HEK293 (cell line): Measurements from ENCODE around the gene PAK6.

Source experiments
- BCL11A ChIP-seq: fragments of 450-650 bp; formaldehyde crosslinking; IDR thresholded peaks from 2 replicates; pipeline ENCODE4 v1.5.1; 2016; ENCODE audit warnings: low read depth, missing biosample characterization, missing genetic modification characterization
- FEZF1 ChIP-seq: fragments of 450-650 bp; formaldehyde crosslinking; IDR thresholded peaks from 2 replicates; pipeline ENCODE4 v1.5.1; 2016; ENCODE audit warnings: missing biosample characterization, missing genetic modification characterization
- GLIS1 ChIP-seq: fragments of 450-650 bp; formaldehyde crosslinking; IDR thresholded peaks from 2 replicates; pipeline ENCODE4 v1.5.1; 2016; ENCODE audit warnings: missing biosample characterization, missing genetic modification characterization
- MEIS1 ChIP-seq: sonication (generic); formaldehyde crosslinking; IDR thresholded peaks from 2 replicates; pipeline ENCODE4 v1.8.1; 2022; ENCODE audit warnings: missing genetic modification reagents, mild to moderate bottlenecking, borderline replicate concordance
- SALL2 ChIP-seq: fragments of 450-650 bp; formaldehyde crosslinking; IDR thresholded peaks from 2 replicates; pipeline ENCODE4 v1.5.0; 2017; ENCODE audit warnings: missing biosample characterization, mild to moderate bottlenecking, missing genetic modification characterization, borderline replicate concordance
- SETDB1 ChIP-seq: IDR thresholded peaks from one replicate; pipeline ENCODE4 v1.6.1; 2017; ENCODE audit warnings: mild to moderate bottlenecking, low read length, moderate library complexity, mixed read lengths; ENCODE audit not compliant: insufficient read length
- ZBTB20 ChIP-seq: fragments of 450-650 bp; formaldehyde crosslinking; IDR thresholded peaks from 2 replicates; pipeline ENCODE4 v1.5.1; 2016; ENCODE audit warnings: missing biosample characterization, missing genetic modification characterization
- ZFP3 ChIP-seq: fragments of 450-650 bp; formaldehyde crosslinking; IDR thresholded peaks from 2 replicates; pipeline ENCODE4 v1.5.1; 2016; ENCODE audit warnings: low read depth, missing biosample characterization, missing genetic modification characterization
- ZNF132 ChIP-seq: fragments of 450-650 bp; formaldehyde crosslinking; IDR thresholded peaks from 2 replicates; pipeline ENCODE4 v1.5.1; 2017; ENCODE audit warnings: missing biosample characterization, missing genetic modification characterization, borderline replicate concordance
- ZNF169 ChIP-seq: fragments of 450-650 bp; formaldehyde crosslinking; IDR thresholded peaks from 2 replicates; pipeline ENCODE4 v1.5.1; 2016; ENCODE audit warnings: missing biosample characterization, missing genetic modification characterization
- ZNF174 ChIP-seq: fragments of 450-650 bp; formaldehyde crosslinking; IDR thresholded peaks from 2 replicates; pipeline ENCODE4 v1.5.0; 2017; ENCODE audit warnings: missing biosample characterization, mild to moderate bottlenecking, missing genetic modification characterization
- ZNF335 ChIP-seq: fragments of 450-650 bp; formaldehyde crosslinking; conservative IDR thresholded peaks from 2 replicates; pipeline ENCODE4 v1.5.1; 2016; ENCODE audit warnings: missing biosample characterization, missing genetic modification characterization
- ZNF571 ChIP-seq: fragments of 450-650 bp; formaldehyde crosslinking; IDR thresholded peaks from 2 replicates; pipeline ENCODE4 v1.5.0; 2017; ENCODE audit warnings: missing biosample characterization, missing genetic modification characterization
- ZNF654 ChIP-seq: fragments of 450-650 bp; formaldehyde crosslinking; IDR thresholded peaks from 2 replicates; pipeline ENCODE4 v1.5.1; 2016; ENCODE audit warnings: low read depth, missing biosample characterization, missing genetic modification characterization
- ZNF660 ChIP-seq: fragments of 450-650 bp; IDR thresholded peaks from 2 replicates; pipeline ENCODE4 v1.5.1; 2018; ENCODE audit warnings: missing biosample characterization, mild to moderate bottlenecking, missing genetic modification characterization
- ZNF701 ChIP-seq: fragments of 450-650 bp; formaldehyde crosslinking; IDR thresholded peaks from 2 replicates; pipeline ENCODE4 v1.5.1; 2016; ENCODE audit warnings: missing biosample characterization, missing genetic modification characterization
- ZNF707 ChIP-seq: fragments of 450-650 bp; formaldehyde crosslinking; IDR thresholded peaks from 2 replicates; pipeline ENCODE4 v1.5.1; 2016; ENCODE audit warnings: missing biosample characterization, missing genetic modification characterization
- ZNF777 ChIP-seq: fragments of 450-650 bp; formaldehyde crosslinking; IDR thresholded peaks from 2 replicates; pipeline ENCODE4 v1.5.1; 2017; ENCODE audit warnings: missing biosample characterization, missing genetic modification characterization, borderline replicate concordance
- TF ChIP-seq, protein P1 (sequence below): fragments of 450-650 bp; formaldehyde crosslinking; IDR thresholded peaks from 2 replicates; pipeline ENCODE4 v1.5.1; 2016; ENCODE audit warnings: missing biosample characterization, missing genetic modification characterization
- TF ChIP-seq, protein P2 (sequence below): fragments of 450-650 bp; formaldehyde crosslinking; IDR thresholded peaks from 2 replicates; pipeline ENCODE4 v1.5.1; 2016; ENCODE audit warnings: missing biosample characterization, missing genetic modification characterization
- TF ChIP-seq, protein P3 (sequence below): fragments of 450-650 bp; formaldehyde crosslinking; conservative IDR thresholded peaks from 2 replicates; pipeline ENCODE4 v1.5.1; 2016; ENCODE audit warnings: low read depth, missing biosample characterization, missing genetic modification characterization
- TF ChIP-seq, protein P4 (sequence below): fragments of 450-650 bp; formaldehyde crosslinking; IDR thresholded peaks from 2 replicates; pipeline ENCODE4 v1.5.1; 2016; ENCODE audit warnings: missing biosample characterization, missing genetic modification characterization

The PAK6 gene

DNA sequence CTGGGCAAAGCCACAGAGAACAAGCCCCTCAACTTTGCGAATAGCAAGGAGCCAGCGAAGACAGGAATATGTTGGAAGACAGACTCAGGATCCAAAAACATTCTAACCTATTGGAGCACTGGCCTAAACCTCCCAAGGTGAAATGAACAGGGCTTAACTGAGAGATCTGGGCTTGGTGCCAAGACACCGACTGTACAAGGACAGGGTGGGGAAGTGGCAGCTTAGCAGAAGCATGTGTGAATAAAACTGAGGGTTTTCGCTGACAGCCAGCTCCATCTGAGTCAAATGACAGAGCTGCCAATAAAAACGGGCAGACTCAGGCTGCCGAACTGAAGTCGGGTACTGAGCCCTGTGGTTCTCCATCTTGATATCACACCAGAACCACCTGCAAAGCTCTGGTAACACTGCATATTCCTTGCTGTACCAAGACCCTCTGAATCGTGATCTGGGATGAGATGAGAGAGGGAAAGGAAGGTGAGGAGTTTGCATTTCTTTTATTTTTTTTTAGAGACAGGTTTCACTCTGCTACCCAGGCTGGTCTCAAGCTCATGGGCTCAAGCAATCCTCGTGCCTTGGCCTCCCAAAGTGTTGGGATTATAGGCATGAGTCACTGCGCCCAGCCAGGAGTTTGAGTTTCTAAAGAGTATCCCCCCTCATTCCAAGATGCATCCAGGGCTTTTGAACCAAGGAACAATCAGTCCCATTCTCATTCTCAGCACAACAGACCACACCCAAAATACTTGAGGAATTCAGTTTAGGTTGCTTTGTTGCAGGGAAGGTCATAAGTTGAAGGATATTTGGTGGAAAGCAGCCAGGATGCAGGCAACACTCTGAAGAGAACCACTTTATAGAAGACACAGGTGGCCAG lies 74.9 kb downstream of the PAK6 start (continued):
- no peak for TF ChIP-seq ZNF169 (tag by site-specific recombination)
- TF ChIP-seq GLIS1: peak; percentile 38; the same call in 1 of the 2 replicates
- no peak for TF ChIP-seq ZNF654 (tag by site-specific recombination)
- no peak for TF ChIP-seq SETDB1
- no peak for TF ChIP-seq ZNF132 (tag by site-specific recombination)
- TF ChIP-seq ZFP3: no peak
- TF ChIP-seq ZNF660 (tag by site-specific recombination): 0 out of 2 replicates have a peak, but pooled peaks have one; percentile 72
- TF ChIP-seq, protein P1, sequence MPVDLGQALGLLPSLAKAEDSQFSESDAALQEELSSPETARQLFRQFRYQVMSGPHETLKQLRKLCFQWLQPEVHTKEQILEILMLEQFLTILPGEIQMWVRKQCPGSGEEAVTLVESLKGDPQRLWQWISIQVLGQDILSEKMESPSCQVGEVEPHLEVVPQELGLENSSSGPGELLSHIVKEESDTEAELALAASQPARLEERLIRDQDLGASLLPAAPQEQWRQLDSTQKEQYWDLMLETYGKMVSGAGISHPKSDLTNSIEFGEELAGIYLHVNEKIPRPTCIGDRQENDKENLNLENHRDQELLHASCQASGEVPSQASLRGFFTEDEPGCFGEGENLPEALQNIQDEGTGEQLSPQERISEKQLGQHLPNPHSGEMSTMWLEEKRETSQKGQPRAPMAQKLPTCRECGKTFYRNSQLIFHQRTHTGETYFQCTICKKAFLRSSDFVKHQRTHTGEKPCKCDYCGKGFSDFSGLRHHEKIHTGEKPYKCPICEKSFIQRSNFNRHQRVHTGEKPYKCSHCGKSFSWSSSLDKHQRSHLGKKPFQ: no peak
- TF ChIP-seq ZNF571: no peak
- no peak for TF ChIP-seq SALL2
- TF ChIP-seq ZNF777: no peak
- no peak for TF ChIP-seq BCL11A (tag by site-specific recombination)
- TF ChIP-seq MEIS1: no peak
- peak; percentile 28; the same call in 1 of the 2 replicates for TF ChIP-seq ZBTB20 (tag by site-specific recombination)
- no peak for TF ChIP-seq ZNF707
- TF ChIP-seq ZNF335 (tag by site-specific recombination): peak; percentile 20; the same call in 1 of the 2 replicates
- TF ChIP-seq ZNF174 (tag by site-specific recombination): no peak
- no peak for TF ChIP-seq ZNF701 (tag by site-specific recombination)
- TF ChIP-seq, protein P2, sequence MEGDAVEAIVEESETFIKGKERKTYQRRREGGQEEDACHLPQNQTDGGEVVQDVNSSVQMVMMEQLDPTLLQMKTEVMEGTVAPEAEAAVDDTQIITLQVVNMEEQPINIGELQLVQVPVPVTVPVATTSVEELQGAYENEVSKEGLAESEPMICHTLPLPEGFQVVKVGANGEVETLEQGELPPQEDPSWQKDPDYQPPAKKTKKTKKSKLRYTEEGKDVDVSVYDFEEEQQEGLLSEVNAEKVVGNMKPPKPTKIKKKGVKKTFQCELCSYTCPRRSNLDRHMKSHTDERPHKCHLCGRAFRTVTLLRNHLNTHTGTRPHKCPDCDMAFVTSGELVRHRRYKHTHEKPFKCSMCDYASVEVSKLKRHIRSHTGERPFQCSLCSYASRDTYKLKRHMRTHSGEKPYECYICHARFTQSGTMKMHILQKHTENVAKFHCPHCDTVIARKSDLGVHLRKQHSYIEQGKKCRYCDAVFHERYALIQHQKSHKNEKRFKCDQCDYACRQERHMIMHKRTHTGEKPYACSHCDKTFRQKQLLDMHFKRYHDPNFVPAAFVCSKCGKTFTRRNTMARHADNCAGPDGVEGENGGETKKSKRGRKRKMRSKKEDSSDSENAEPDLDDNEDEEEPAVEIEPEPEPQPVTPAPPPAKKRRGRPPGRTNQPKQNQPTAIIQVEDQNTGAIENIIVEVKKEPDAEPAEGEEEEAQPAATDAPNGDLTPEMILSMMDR (tag by site-specific recombination): no peak
- TF ChIP-seq, protein P3, sequence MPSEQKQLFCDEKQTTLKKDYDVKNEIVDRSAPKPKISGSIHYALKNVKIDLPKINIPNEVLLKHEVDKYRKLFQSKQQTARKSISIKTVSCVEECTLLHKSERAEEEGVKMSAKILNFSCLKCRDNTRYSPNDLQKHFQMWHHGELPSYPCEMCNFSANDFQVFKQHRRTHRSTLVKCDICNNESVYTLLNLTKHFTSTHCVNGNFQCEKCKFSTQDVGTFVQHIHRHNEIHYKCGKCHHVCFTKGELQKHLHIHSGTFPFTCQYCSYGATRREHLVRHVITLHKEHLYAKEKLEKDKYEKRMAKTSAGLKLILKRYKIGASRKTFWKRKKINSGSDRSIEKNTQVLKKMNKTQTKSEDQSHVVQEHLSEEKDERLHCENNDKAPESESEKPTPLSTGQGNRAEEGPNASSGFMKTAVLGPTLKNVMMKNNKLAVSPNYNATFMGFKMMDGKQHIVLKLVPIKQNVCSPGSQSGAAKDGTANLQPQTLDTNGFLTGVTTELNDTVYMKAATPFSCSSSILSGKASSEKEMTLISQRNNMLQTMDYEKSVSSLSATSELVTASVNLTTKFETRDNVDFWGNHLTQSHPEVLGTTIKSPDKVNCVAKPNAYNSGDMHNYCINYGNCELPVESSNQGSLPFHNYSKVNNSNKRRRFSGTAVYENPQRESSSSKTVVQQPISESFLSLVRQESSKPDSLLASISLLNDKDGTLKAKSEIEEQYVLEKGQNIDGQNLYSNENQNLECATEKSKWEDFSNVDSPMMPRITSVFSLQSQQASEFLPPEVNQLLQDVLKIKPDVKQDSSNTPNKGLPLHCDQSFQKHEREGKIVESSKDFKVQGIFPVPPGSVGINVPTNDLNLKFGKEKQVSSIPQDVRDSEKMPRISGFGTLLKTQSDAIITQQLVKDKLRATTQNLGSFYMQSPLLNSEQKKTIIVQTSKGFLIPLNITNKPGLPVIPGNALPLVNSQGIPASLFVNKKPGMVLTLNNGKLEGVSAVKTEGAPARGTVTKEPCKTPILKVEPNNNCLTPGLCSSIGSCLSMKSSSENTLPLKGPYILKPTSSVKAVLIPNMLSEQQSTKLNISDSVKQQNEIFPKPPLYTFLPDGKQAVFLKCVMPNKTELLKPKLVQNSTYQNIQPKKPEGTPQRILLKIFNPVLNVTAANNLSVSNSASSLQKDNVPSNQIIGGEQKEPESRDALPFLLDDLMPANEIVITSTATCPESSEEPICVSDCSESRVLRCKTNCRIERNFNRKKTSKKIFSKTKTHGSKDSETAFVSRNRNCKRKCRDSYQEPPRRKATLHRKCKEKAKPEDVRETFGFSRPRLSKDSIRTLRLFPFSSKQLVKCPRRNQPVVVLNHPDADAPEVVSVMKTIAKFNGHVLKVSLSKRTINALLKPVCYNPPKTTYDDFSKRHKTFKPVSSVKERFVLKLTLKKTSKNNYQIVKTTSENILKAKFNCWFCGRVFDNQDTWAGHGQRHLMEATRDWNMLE (tag by site-specific recombination): no peak
- TF ChIP-seq, protein P4, sequence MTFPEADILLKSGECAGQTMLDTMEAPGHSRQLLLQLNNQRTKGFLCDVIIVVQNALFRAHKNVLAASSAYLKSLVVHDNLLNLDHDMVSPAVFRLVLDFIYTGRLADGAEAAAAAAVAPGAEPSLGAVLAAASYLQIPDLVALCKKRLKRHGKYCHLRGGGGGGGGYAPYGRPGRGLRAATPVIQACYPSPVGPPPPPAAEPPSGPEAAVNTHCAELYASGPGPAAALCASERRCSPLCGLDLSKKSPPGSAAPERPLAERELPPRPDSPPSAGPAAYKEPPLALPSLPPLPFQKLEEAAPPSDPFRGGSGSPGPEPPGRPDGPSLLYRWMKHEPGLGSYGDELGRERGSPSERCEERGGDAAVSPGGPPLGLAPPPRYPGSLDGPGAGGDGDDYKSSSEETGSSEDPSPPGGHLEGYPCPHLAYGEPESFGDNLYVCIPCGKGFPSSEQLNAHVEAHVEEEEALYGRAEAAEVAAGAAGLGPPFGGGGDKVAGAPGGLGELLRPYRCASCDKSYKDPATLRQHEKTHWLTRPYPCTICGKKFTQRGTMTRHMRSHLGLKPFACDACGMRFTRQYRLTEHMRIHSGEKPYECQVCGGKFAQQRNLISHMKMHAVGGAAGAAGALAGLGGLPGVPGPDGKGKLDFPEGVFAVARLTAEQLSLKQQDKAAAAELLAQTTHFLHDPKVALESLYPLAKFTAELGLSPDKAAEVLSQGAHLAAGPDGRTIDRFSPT: no peak
- peak; percentile 88 for TF ChIP-seq FEZF1
